Transverse colon (tissue), 4 donors: ENCODE data around the gene EML6.

ENCODE experiments used
- EP300 ChIP-seq: sonication (generic); formaldehyde crosslinking; IDR thresholded peaks from one replicate; pipeline ENCODE4 v1.6.1; 2017; ENCODE audit warnings: antibody characterized with exemption, low read depth
- POLR2A ChIP-seq: fragments of 450-650 bp; IDR thresholded peaks from one replicate; pipeline ENCODE4 v1.6.1; 2016; ENCODE audit warnings: antibody characterized with exemption, mild to moderate bottlenecking, moderate library complexity
- POLR2AphosphoS5 ChIP-seq, 3 donors: sonication (generic); formaldehyde crosslinking; IDR thresholded peaks; one replicate each; pipeline ENCODE4 v1.6.1; 2016; ENCODE audit warnings: antibody characterized with exemption in 3 of 3
- TF ChIP-seq, protein P1 (sequence below), 5 experiments: fragments of 200-600 bp in 3 of 5; fragments of 450-650 bp in 2 of 5; sonication (generic) in 3 of 5; IDR thresholded peaks; 1 replicate in 2 of 5; 2 replicates in 3 of 5; pipeline ENCODE4 v1.5.1; 2016 to 2017; ENCODE audit warnings: antibody characterized with exemption in 5 of 5, inconsistent platforms in 3 of 5, mild to moderate bottlenecking in 2 of 5, moderate library complexity in 1 of 5

- TF ChIP-seq, protein P1, sequence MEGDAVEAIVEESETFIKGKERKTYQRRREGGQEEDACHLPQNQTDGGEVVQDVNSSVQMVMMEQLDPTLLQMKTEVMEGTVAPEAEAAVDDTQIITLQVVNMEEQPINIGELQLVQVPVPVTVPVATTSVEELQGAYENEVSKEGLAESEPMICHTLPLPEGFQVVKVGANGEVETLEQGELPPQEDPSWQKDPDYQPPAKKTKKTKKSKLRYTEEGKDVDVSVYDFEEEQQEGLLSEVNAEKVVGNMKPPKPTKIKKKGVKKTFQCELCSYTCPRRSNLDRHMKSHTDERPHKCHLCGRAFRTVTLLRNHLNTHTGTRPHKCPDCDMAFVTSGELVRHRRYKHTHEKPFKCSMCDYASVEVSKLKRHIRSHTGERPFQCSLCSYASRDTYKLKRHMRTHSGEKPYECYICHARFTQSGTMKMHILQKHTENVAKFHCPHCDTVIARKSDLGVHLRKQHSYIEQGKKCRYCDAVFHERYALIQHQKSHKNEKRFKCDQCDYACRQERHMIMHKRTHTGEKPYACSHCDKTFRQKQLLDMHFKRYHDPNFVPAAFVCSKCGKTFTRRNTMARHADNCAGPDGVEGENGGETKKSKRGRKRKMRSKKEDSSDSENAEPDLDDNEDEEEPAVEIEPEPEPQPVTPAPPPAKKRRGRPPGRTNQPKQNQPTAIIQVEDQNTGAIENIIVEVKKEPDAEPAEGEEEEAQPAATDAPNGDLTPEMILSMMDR (IDR thresholded peaks at IDR 0.05): no peak
- TF ChIP-seq EP300 (no peak), POLR2AphosphoS5 (IDR thresholded peaks at IDR 0.05) (no peak), POLR2A (no peak)
Observed at GRCh38 chr2:54942373-54942772, 218.9 kb downstream of the EML6 start.
